Measurements from ENCODE around the gene KIAA0232.

- no peak for TF ChIP-seq HMG20A (CRISPR knock-in tag; conservative IDR thresholded peaks at IDR 0.05)
- TF ChIP-seq EZH2 (IDR thresholded peaks at IDR 0.05; ENCODE audit: borderline replicate concordance, low read depth, low read length): no peak
- no peak for TF ChIP-seq FOXM1 (IDR thresholded peaks at IDR 0.05; ENCODE audit: low read depth)
- no peak for TF ChIP-seq FOXM1 (CRISPR knock-in tag; IDR thresholded peaks at IDR 0.05; ENCODE audit: low read depth)
- TF ChIP-seq TAF1 (IDR thresholded peaks at IDR 0.05; ENCODE audit: control insufficient read depth, extremely low read depth, insufficient read depth, low read length, severe bottlenecking): no peak
- TF ChIP-seq PHF20 (IDR thresholded peaks at IDR 0.05; ENCODE audit: partially characterized antibody): no peak
- TF ChIP-seq POLR2A (conservative IDR thresholded peaks at IDR 0.05): no peak
- TF ChIP-seq PBX2 (CRISPR knock-in tag; IDR thresholded peaks at IDR 0.05; ENCODE audit: low read depth): no peak
- no peak for TF ChIP-seq PBX2 (tag; conservative IDR thresholded peaks at IDR 0.05; ENCODE audit: low read depth)
- TF ChIP-seq, protein P1, sequence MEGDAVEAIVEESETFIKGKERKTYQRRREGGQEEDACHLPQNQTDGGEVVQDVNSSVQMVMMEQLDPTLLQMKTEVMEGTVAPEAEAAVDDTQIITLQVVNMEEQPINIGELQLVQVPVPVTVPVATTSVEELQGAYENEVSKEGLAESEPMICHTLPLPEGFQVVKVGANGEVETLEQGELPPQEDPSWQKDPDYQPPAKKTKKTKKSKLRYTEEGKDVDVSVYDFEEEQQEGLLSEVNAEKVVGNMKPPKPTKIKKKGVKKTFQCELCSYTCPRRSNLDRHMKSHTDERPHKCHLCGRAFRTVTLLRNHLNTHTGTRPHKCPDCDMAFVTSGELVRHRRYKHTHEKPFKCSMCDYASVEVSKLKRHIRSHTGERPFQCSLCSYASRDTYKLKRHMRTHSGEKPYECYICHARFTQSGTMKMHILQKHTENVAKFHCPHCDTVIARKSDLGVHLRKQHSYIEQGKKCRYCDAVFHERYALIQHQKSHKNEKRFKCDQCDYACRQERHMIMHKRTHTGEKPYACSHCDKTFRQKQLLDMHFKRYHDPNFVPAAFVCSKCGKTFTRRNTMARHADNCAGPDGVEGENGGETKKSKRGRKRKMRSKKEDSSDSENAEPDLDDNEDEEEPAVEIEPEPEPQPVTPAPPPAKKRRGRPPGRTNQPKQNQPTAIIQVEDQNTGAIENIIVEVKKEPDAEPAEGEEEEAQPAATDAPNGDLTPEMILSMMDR (IDR thresholded peaks at IDR 0.05 in 2 of 3, conservative IDR thresholded peaks at IDR 0.05 in 1 of 3; ENCODE audit: insufficient read depth in 2 of 3, low read depth in 1 of 3, low read length in 3 of 3): no peak
- TF ChIP-seq XRCC5 (IDR thresholded peaks at IDR 0.05; ENCODE audit: low read depth, low read length): no peak
- no peak for TF ChIP-seq YY1 (IDR thresholded peaks at IDR 0.05; ENCODE audit: borderline replicate concordance in 1 of 3, control insufficient read depth in 1 of 3, extremely low read depth in 1 of 3, insufficient read depth in 3 of 3, insufficient read length in 1 of 3, insufficient replicate concordance in 2 of 3, low read depth in 1 of 3, low read length in 2 of 3)
- TF ChIP-seq HNRNPH1 (optimal IDR thresholded peaks at IDR 0.05; ENCODE audit: low read depth, low read length): no peak
- no peak for TF ChIP-seq SNRNP70 (optimal IDR thresholded peaks at IDR 0.05; ENCODE audit: low read depth, low read length)
These were observed 32.0 kb upstream of the KIAA0232 start for GRCh38 chr4:6750286-6751221.

Data from K562 (cell line).